Kidney (tissue), 14 donors: ENCODE results near the gene CAMK1D. TPM values are rescaled to one million over a fixed set of nuclear protein-coding genes. Genes with fewer than 3 reads are reported as not detected.

ENCODE experiments used
- DNase-seq, 5 donors: peaks; one replicate each; pipeline ENCODE4 v3.0.0-alpha.2; 2013 to 2020
- FAIRE-seq: peaks from 2 replicates; lab custom pipeline; 2012; peaks lifted over from hg19 to GRCh38; lab: Jason Lieb, UNC
- H3K27ac ChIP-seq, 2 donors: one replicate each; pipeline ENCODE4 v1.7.0; 2013; ENCODE audit warnings: low read depth in 2 of 2, low read length in 2 of 2, inconsistent platforms in 1 of 2
- H3K27me3 ChIP-seq: one replicate; pipeline ENCODE4 v1.7.1; 2013; ENCODE audit warnings: low read length, inconsistent platforms; ENCODE audit not compliant: control insufficient read depth, insufficient read depth
- H3K36me3 ChIP-seq, 3 donors: one replicate each; pipeline versions ENCODE4 v1.7.0 to v1.7.1; 2013; ENCODE audit warnings: low read length in 3 of 3, control low read depth in 1 of 3, inconsistent platforms in 1 of 3; ENCODE audit not compliant: insufficient read depth in 3 of 3, control insufficient read depth in 2 of 3
- H3K4me1 ChIP-seq, 3 donors: one replicate each; pipeline versions ENCODE4 v1.7.0 to v1.7.1; 2013; ENCODE audit warnings: low read length in 3 of 3, inconsistent platforms in 1 of 3, low read depth in 1 of 3; ENCODE audit not compliant: control insufficient read depth in 2 of 3, insufficient read depth in 2 of 3
- H3K4me3 ChIP-seq, 3 donors: one replicate each; pipeline versions ENCODE4 v1.7.0 to v1.8.1; 2013; ENCODE audit warnings: low read length in 3 of 3, control low read depth in 1 of 3, inconsistent platforms in 1 of 3
- H3K9ac ChIP-seq, 3 donors: one replicate each; pipeline versions ENCODE4 v1.7.0 to v1.7.1; 2013; ENCODE audit warnings: low read length in 3 of 3, control low read depth in 1 of 3, inconsistent platforms in 1 of 3
- H3K9me3 ChIP-seq, 3 donors: one replicate each; pipeline versions ENCODE4 v1.7.0 to v1.7.1; 2013; ENCODE audit warnings: low read length in 3 of 3, control low read depth in 1 of 3, inconsistent platforms in 1 of 3; ENCODE audit not compliant: control insufficient read depth in 2 of 3, insufficient read depth in 1 of 3
- CTCF ChIP-seq: IDR thresholded peaks from 3 replicates; pipeline ENCODE4 v1.5.1; 2012; ENCODE audit warnings: mild to moderate bottlenecking, moderate library complexity, borderline replicate concordance; ENCODE audit not compliant: insufficient read depth; ENCODE audit errors: extremely low read depth
- intact Hi-C: fragments of 100-400 bp; cut with DNase I; formaldehyde crosslinking; loops from one replicate; pipeline ENCODE4 v1.11.1; 2022
- polyA plus RNA-seq: library from polyadenylated mRNA; stranded (reverse); fragments of 350-450 nt; fragmentation: Illumina TruSeq; extraction: RNeasy Lipid Tissue Mini Kit (QIAGEN cat#74804); gene quantifications from one replicate; pipeline ENCODE4 v1.2.3, GENCODE V29; 2014; ENCODE audit warnings: low read depth, low replicate concordance; ENCODE audit not compliant: insufficient read depth
- total RNA-seq: library from RNA; stranded (reverse); fragmentation: NEBNext Ultra II Directional; extraction: Animal tissue kit (Norgen Biotek cat#: 25700); gene quantifications from one replicate; pipeline ENCODE4 v1.2.1, GENCODE V29; 2021
- donor health status: control.
- donor health status: control.
- donor health status: control.
- donor health status: control.
- donor health status: control.
- donor health status: DM: yes; HTN: yes; CAD: no.
- donor health status: Normal renal cell carcinoma (clear cell type).

The CAMK1D gene
- total and polyA plus RNA-seq, 2 donors from 2014 or later = 1.1 to 13.7 TPM

- Histone ChIP-seq H3K4me1 (peaks cover 4 to 7% (median 4%) of the 10 kb centered on the region in 3 donors), H3K9me3 (no peaks in the 10 kb centered on the region), H3K4me3 (no peak overlapping the region), H3K27ac (peak overlapping the region in 1 of 2 donors; percentile 32), H3K27me3 (no peaks in the 10 kb centered on the region), H3K9ac (no peak overlapping the region), H3K36me3 (no peaks in the 10 kb centered on the region)
- FAIRE-seq (no peak), DNase-seq (no peak)
- intact Hi-C loops = no loop called here
- no peak for TF ChIP-seq CTCF
Observed at GRCh38 chr10:12709000-12709401, 359.7 kb downstream of the CAMK1D start.

GRCh38 chr10:12709521-12709963, 360.2 kb downstream of the CAMK1D start:
- no peak for DNase-seq
- Histone ChIP-seq H3K9ac (no peak overlapping the region), H3K4me3 (no peak overlapping the region), H3K27ac (no peak overlapping the region), H3K4me1 (peaks cover 4 to 7% (median 4%) of the 10 kb centered on the region in 3 donors), H3K36me3 (no peaks in the 10 kb centered on the region), H3K27me3 (no peaks in the 10 kb centered on the region), H3K9me3 (no peaks in the 10 kb centered on the region)
- FAIRE-seq = no peak
- intact Hi-C loops = no loop called here
- no peak for TF ChIP-seq CTCF

GRCh38 chr10:12710157-12710556, 360.8 kb downstream of the CAMK1D start:
- no peak overlapping the region for H3K27ac ChIP-seq
- FAIRE-seq = no peak

More at GRCh38 chr10:12710157-12710556, 360.8 kb downstream of the CAMK1D start:
- H3K27me3 ChIP-seq = no peaks in the 10 kb centered on the region
- intact Hi-C loops = no loop called here
- no peak for DNase-seq
- TF ChIP-seq CTCF = no peak
- no peaks in the 10 kb centered on the region for H3K9me3 ChIP-seq
- H3K4me3 ChIP-seq = no peak overlapping the region
- H3K36me3 ChIP-seq = no peaks in the 10 kb centered on the region
- H3K9ac ChIP-seq = no peak overlapping the region
- peaks cover 4 to 7% (median 4%) of the 10 kb centered on the region in 3 donors for H3K4me1 ChIP-seq
